Colonic mucosa (tissue), 4 donors: ENCODE results near the gene GOLGA6A. TPM values are rescaled to one million over a fixed set of nuclear protein-coding genes. Genes with fewer than 3 reads are reported as not detected.

Source experiments
- DNase-seq: peaks from one replicate; pipeline ENCODE4 v3.0.0-alpha.2; 2020
- H3K27ac ChIP-seq: fragments of 200-600 bp; one replicate; pipeline ENCODE4 v1.8.0; 2021
- H3K27me3 ChIP-seq: fragments of 200-600 bp; one replicate; pipeline ENCODE4 v1.8.0; 2021
- H3K36me3 ChIP-seq: fragments of 200-600 bp; one replicate; pipeline ENCODE4 v1.8.0; 2021
- H3K4me1 ChIP-seq: fragments of 200-600 bp; one replicate; pipeline ENCODE4 v1.8.0; 2021; ENCODE audit warnings: mild to moderate bottlenecking
- H3K4me3 ChIP-seq: fragments of 200-600 bp; one replicate; pipeline ENCODE4 v1.8.0; 2021
- H3K9ac ChIP-seq, 2 donors: one replicate each; pipeline ENCODE4 v1.7.0; 2013; ENCODE audit warnings: control low read depth in 2 of 2, low read depth in 2 of 2, low read length in 2 of 2
- H3K9me3 ChIP-seq: fragments of 200-600 bp; one replicate; pipeline ENCODE4 v1.8.0; 2021
- CTCF ChIP-seq: fragments of 200-600 bp; IDR thresholded peaks from one replicate; pipeline ENCODE4 v1.8.0; 2022; ENCODE audit warnings: antibody characterized with exemption, mild to moderate bottlenecking
- intact Hi-C: fragments of 100-400 bp; cut with DNase I; formaldehyde crosslinking; loops from one replicate; pipeline ENCODE4 v1.14.1; 2022
- total RNA-seq, 2 donors: library from RNA; stranded (reverse); fragmentation: NEBNext Ultra II Directional in 1 of 2; extraction: Animal tissue kit (Norgen Biotek cat#: 25700) in 1 of 2; gene quantifications; one replicate each; pipeline ENCODE4 v1.2.1, GENCODE V29; 2021
- donor health status: healthy.
- donor health status: DM: no; HTN: no; CAD: no.
- donor health status: DM: no; HTN: no; CAD: no.

GOLGA6A gene
- total RNA-seq, 2 donors from 2014 or later: not detected

DNA sequence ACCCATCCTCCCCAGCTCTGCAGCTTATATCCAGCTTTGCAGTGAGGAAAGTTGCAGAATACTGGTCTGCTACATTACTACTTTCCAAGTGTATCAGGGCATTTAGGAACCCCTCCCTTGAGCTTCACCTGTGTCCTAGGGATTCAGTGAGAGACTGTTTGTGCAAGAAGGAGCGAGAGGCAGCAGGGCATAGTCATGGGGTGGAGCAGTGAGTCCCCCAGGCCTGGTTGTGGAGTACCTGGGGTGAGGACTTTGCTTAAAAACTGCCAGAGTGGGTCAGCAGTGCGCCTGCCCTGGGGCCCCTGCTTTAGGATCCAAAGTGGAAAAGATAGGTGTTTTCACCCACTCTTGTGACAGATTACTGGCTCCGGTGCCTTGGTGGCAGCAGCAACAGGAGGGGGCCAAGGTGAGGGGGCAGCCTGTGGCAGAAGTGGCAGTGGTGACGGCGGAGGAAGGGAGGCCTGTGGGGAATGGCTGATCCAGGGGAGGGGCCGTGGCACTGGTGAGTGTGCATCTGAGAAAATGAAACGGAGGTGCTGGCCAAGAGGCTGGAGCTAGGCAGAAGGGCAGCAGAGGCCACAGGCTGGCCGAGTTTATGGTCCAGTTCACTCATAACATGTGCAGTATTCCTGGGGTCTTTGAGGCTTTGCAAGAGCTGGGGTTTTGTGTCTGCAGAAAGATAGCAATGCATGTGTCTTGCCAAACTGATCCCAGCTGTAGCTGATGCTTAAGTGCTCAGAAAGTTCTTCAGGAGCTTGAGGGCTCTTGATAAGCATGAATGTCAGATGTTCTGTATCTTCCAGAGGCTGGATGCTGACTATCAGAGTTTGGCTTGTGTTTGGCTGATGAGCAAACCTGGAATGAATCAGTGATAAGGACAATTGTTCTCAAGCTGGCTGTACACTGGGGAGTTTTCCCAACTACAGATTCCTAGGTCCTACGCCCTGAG is 43.4 kb downstream of the GOLGA6A start:
- Histone ChIP-seq H3K27me3 (no peaks in the 10 kb centered on the region), H3K4me3 (no peak overlapping the region), H3K9me3 (no peaks in the 10 kb centered on the region), H3K27ac (peak overlapping the region; percentile 16), H3K36me3 (no peaks in the 10 kb centered on the region), H3K9ac (peak overlapping the region in 1 of 2 donors; percentile 15), H3K4me1 (no peaks in the 10 kb centered on the region)
- DNase-seq: no peak
- no peak for TF ChIP-seq CTCF
- intact Hi-C loops: no loop called here

- no peaks in the 10 kb centered on the region for H3K9me3 ChIP-seq
- TF ChIP-seq CTCF: no peak
- intact Hi-C loops: loop anchor here (2.0 kb wide), 1 partner anchor 65 kb away; no protein-coding TSS in a partner anchor
- H3K27me3 ChIP-seq: no peaks in the 10 kb centered on the region
- no peaks in the 10 kb centered on the region for H3K4me1 ChIP-seq
- no peak overlapping the region for H3K9ac ChIP-seq
- H3K4me3 ChIP-seq: no peak overlapping the region
- no peak for DNase-seq
- peaks cover 4% of the 10 kb centered on the region for H3K36me3 ChIP-seq
- H3K27ac ChIP-seq: no peak overlapping the region
Measured at GRCh38 chr15:74037171-74038117, 44.9 kb downstream of the GOLGA6A start.

DNA sequence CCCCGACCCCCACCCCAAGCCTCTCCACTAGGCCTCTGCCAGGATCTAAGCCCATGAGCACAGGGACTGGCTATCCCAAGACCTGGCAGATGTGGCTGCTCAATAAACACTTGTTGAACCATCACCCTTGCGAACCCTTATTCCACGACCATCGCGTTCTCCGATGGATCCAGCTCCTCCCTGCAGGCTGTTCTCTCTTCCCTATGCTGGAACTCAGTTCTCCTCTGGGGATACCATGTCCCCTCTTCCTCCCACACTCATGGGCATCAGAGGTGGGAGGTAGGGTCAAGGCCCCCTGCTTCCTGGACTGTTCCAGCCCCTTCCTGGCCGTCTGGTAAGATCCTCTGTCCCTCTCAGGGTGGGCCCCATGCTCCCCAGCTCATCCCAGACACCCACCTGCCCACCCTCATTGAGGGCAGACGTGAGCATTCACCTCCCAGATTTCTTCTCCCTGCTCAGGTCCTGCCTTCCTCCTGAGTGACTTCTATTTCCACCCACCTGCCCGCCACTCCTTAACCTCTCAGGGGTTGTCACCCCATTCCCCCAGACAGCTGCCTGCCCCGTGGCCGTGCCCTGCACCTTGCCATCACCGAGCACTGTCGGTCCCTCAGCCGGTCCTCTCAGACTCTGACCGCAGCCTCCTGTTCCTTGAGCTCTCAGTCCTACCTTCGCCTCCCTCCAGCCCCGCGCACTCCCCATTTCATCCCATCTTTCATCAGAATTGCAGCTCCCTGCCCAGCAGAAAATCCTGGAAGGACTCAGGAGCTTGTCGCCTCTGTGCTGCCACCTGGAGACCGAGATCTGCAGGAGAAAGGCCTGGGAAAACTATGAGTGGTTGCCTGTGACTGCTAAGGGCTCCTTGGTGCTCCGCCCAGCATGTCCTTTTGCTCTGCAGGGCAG is 45.8 kb downstream of the GOLGA6A start:
- Histone ChIP-seq H3K9me3 (no peaks in the 10 kb centered on the region), H3K27me3 (no peaks in the 10 kb centered on the region), H3K4me3 (no peak overlapping the region), H3K27ac (no peak overlapping the region), H3K4me1 (no peaks in the 10 kb centered on the region), H3K9ac (no peak overlapping the region), H3K36me3 (peaks cover 4% of the 10 kb centered on the region)
- DNase-seq: peak; percentile 64
- intact Hi-C loops: loop anchor here (2.0 kb wide), 1 partner anchor 64 kb away; no protein-coding TSS in a partner anchor
- TF ChIP-seq CTCF: peak; percentile 26

DNA sequence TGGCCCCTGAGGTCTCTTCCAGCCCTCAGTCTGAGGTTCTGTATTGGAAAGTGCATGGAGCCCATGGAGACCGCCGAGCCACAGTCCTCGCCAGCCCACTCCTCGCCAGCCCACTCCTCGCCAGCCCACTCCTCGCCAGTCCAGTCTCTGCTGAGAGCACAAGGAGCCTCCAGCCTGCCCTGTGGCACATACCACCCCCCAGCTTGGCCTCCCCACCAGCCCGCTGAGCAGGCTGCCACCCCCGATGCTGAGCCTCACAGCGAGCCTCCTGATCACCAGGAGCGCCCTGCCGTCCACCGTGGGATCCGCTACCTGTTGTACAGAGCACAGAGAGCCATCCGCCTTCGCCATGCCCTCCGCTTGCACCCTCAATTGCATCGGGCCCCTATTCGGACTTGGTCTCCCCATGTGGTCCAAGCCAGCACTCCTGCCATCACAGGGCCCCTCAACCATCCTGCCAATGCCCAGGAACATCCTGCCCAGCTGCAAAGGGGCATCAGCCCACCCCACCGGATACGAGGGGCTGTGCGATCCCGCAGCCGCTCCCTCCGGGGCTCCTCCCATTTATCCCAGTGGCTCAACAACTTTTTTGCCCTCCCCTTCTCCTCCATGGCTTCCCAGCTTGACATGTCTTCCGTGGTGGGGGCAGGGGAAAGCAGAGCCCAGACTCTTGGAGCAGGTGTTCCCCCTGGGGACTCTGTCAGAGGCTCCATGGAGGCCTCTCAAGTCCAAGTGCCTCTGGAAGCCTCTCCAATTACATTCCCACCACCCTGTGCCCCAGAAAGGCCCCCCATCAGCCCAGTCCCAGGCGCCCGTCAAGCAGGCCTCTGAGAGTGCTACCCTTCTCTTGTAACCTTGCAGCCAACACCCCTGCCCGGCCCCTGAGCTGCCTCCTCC is 47.0 kb downstream of the GOLGA6A start:
- intact Hi-C loops: loop anchor here (2.0 kb wide), 1 partner anchor 63 kb away; no protein-coding TSS in a partner anchor
- no peak for DNase-seq
- H3K9ac ChIP-seq: no peak overlapping the region
- no peak for TF ChIP-seq CTCF
- H3K27me3 ChIP-seq: no peaks in the 10 kb centered on the region
- H3K9me3 ChIP-seq: no peaks in the 10 kb centered on the region
- H3K27ac ChIP-seq: no peak overlapping the region
- H3K36me3 ChIP-seq: peaks cover 4% of the 10 kb centered on the region
- H3K4me1 ChIP-seq: no peaks in the 10 kb centered on the region
- no peak overlapping the region for H3K4me3 ChIP-seq
